NOMO-1 treated with dmso at 0.1 percent for 144 hours (cell line): ENCODE data around the gene HYAL2.
"Not testable (repeated sequence)": the region's sequence is repeated elsewhere in the genome, so short reads cannot be mapped to it uniquely, and the experiment has no call there.

Source experiments
- DNase-seq: peaks from one replicate; lab custom pipeline; 2025; ENCODE audit not compliant: unreplicated experiment; lab: John Stamatoyannopoulos, UW

The HYAL2 gene

GRCh38 chr3:50314342-50314741, 8.2 kb downstream of the HYAL2 start:
- no peak for DNase-seq

- not testable (repeated sequence) for DNase-seq
Measured at GRCh38 chr3:50312041-50312440, 10.5 kb downstream of the HYAL2 start.

- no peak for DNase-seq
Measured at GRCh38 chr3:50304601-50305000, 17.9 kb downstream of the HYAL2 start.

GRCh38 chr3:50303013-50303815, 19.3 kb downstream of the HYAL2 start, which contains the start of gene HYAL1:
TSS of gene HYAL1 (minus strand) at chr3:50303574. CDS start at chr3:50302956, 618 bp downstream.
- no peak for DNase-seq

DNA sequence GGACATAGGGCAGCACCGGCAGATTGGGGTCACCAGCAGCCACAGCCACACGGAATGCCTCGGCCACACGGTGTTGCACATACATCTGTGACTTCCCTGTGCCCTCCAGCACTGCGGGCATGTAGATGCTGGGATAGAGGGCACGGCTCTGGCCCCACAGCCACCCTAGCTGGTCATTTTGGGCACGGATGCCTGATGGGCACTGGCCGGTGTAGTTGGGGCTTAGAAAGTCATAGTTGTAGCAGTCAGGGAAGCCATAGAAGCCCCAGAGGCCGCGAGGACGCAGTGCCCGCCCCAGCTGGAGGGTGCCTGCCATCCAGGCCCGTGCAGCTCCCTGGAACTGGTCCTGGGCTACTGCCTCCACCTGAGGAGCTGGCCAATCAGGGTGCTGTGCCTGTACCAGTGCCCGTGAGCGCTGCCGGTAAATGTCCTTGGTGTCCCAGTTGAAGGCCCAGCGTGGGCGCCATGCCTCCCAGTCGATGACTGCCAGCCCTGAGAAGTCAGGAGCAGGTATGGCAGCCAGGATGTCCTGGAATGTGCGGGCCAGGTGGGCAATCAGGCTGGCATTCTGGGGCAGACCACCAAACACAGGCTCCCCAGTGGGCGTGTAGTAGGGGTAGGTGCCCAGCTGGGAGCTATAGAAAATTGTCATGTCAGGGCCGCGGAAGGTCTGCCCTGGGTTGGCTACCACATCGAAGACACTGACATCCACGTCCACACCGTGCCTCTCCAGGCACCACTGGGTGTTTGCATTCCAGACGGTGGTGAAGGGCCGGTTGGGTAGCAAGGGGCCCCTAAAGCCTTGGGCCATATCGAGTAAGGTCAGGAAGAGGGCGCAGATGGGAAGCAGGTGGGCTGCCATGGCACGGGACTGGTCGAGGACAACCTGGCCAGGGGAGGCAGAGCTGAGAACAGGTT, 20.2 kb downstream of the HYAL2 start:
- no peak for DNase-seq

DNA sequence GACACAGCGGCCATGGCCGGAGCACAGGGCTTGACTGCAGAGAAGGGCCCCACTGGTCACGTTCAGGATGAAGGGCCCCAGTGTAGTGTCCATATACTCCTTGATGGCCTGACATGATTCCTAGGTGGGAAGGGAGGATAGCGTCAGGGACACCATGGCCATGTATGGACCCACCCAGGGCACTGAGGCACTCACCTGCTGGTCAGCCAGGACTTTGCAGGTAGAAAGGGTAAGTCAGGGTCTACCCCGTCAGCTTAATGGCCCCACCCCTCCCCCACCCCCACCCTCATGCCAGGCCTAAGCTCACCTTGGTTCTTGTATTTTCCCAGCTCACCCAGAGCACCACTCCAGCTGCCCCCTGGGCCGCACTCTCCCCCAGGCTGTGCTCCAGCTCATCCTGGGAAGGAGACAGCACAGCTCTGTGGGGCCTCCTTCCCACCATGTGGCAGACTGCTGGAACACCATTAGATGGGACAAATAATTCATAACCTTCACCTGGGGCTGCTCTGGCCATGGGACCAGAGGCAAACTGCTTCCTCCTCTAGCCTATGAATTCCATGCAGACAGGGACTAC, 21.8 kb downstream of the HYAL2 start:
- DNase-seq: no peak

GRCh38 chr3:50299929-50300680, 22.4 kb downstream of the HYAL2 start:
- peak; percentile 71 for DNase-seq

DNA sequence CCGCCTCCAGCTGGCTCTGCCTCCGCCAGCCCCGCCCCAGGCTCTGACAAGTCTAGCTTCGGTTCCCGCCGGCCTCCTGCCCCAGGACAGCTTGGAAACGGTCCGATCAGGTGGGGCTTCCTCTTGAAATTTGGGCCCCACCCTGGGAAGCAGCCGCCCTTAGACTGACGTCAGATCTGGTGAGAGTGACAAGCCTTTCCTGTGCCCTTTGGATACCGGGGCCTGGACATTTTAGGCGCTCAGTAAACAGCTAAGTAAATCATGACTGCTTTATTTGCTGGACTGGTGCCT, 23.0 kb downstream of the HYAL2 start:
- no peak for DNase-seq

- DNase-seq: peak; percentile 100
Measured at GRCh38 chr3:50298836-50299637, 23.5 kb downstream of the HYAL2 start, which contains the start of the genes HYAL3 and NAA80. TSS of gene HYAL3 (minus strand) at chr3:50299405. CDS start at chr3:50295602, 3,803 bp downstream. TSS of gene NAA80 (minus strand) at chr3:50299405. CDS start at chr3:50297463, 1,942 bp downstream.

DNA sequence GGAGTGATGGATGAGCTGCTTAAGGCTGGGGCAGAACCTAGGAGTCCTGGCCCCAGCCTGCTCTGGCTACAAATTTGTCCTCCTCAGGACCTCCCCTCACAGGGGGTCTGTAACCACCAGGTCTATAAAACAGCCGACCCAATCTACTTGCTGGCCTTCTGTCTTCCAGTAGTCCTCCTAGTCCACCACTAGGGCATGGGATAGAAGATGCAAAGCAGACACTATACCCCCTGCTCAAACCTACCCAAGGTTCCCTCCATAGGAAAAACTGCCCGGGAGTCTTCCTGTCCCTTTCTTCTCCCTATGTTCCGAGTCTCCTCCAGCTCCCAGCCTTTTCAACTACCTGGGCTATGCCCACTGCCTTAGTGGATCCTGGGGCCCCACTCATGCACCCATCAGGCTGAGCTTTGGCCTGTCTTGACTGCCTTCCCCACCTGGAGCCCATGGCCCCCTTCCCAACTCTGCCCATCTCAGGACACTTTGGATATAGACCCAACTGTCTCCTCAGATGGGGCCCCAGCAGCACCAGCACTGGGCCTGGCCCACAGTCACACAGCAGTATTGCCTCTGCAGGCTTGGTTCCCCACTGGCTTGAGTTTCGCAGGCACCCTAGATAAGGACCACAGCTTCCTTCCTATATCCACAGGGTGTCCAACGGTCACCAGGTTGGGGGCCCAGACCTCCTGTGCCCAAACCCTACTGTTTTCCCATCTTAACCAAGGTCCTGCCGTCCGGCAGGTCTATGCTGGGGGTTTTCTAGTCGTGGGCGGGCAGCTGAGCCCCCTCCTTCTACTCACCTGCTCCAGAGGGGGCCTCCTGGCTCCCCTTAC, 24.4 kb downstream of the HYAL2 start:
- DNase-seq: peak; percentile 14

DNA sequence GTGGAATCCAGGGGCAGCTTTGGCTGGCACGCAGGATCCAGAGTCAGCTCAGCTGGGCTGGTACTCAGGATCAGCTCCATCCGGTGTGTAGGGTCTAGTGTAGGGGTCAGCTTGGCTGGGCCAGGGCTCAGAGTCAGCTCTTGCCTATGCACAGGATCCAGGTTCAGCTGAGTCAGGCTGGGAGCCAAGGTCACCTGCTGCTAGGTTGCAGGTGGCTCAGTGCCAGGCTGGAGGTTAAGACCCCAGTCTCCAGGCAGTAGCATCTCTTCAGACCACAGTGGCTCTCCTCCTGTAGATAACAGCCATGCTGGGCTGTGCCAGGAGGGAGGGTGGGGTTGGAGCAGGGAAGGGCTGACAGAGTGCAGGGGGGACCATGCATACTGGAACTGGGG, 25.2 kb downstream of the HYAL2 start:
- no peak for DNase-seq

DNA sequence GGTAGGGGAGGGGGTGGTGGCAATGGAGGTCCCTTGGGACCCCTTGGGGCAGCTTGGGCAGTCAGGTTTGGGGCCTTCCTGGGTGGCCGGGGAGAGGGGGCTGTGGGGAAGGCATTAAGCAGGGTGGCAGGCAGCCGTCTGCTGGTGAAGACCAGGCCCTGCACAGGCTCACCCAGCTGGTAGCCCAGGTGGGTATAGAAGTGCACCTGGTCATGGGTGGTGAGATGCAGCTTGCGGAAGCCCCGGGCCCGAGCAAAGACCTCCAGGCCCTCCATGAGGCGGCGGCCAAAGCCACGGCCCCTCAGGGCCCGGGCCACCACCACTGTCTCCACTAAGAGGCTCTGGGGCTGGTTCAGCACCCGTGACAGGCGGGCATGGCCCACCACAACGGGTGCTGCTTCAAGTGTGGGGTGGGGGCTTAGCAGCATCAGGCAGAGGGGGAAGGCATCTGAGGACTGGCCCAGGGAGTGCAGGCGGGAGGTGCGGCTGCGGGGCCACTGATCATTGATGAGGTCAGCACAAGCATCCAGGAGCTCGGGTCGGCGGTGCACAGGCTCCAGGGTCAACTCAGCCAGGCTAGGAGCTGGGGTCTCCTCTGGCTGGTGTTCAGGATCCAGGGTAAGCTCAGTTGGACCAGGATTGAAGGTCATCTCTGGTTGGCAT, 25.7 kb downstream of the HYAL2 start:
- no peak for DNase-seq

- no peak for DNase-seq
Measured at GRCh38 chr3:50295553-50296431, 26.8 kb downstream of the HYAL2 start.

- no peak for DNase-seq
Measured at GRCh38 chr3:50294492-50295403, 27.8 kb downstream of the HYAL2 start.

- DNase-seq: no peak
Measured at GRCh38 chr3:50294089-50294488, 28.5 kb downstream of the HYAL2 start.

DNA sequence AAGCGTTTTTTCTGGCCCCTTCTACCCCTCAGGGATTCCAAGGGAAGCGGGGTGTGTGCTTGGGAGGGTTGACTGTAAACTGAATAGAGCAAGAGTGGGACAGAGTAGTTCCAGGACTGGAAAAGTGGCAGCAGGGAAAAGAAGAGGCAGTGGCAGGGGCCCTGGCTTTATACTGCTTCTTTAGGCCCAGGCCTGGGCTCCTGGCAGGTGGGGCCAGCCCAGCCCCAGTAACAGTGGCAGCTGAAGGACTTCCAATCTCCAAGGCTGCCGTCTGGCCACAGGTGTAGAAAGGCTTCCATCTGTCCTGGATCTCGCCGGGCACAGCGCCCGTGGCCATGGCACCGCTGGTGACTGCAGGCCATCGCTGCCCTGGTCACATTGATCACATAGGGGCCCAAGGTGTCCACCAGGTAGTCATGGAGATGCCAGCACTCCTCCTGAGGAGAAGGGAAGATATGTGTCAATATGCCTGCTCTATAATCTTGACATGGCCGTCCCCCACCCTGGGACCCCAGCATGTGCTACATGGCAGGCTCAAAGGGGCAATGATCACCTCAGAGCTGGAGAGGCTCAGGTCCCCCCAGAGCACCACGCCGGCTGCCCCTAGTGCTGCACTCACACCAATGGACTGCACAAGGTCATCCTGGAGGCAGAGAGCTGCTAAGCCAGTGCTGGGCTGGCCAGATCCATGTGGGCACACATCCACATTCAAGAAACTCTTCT, 29.3 kb downstream of the HYAL2 start:
- no peak for DNase-seq
